B cell (primary cell): Measurements from ENCODE around the gene ERBIN.

Experiments used
- EZH2 ChIP-seq: IDR thresholded peaks from 2 replicates; pipeline ENCODE4 v1.6.1; 2012; ENCODE audit warnings: borderline replicate concordance, low read depth, mild to moderate bottlenecking, moderate library complexity, low read length; ENCODE audit not compliant: insufficient read depth, poor library complexity, severe bottlenecking
- TF ChIP-seq, protein P1 (sequence below): fragments of 200-600 bp; IDR thresholded peaks from one replicate; pipeline ENCODE4 v1.8.0; 2022; ENCODE audit warnings: antibody characterized with exemption, mild to moderate bottlenecking

GRCh38 chr5:65982635-65983034 is 56.3 kb downstream of the ERBIN start:
- TF ChIP-seq, protein P1, sequence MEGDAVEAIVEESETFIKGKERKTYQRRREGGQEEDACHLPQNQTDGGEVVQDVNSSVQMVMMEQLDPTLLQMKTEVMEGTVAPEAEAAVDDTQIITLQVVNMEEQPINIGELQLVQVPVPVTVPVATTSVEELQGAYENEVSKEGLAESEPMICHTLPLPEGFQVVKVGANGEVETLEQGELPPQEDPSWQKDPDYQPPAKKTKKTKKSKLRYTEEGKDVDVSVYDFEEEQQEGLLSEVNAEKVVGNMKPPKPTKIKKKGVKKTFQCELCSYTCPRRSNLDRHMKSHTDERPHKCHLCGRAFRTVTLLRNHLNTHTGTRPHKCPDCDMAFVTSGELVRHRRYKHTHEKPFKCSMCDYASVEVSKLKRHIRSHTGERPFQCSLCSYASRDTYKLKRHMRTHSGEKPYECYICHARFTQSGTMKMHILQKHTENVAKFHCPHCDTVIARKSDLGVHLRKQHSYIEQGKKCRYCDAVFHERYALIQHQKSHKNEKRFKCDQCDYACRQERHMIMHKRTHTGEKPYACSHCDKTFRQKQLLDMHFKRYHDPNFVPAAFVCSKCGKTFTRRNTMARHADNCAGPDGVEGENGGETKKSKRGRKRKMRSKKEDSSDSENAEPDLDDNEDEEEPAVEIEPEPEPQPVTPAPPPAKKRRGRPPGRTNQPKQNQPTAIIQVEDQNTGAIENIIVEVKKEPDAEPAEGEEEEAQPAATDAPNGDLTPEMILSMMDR = no peak
- TF ChIP-seq EZH2 = no peak
